ENCODE data around the gene CRX.
"Not testable (repeated sequence)": the region's sequence is repeated elsewhere in the genome, so short reads cannot be mapped to it uniquely, and the experiment has no call there.

The CRX gene

DNA sequence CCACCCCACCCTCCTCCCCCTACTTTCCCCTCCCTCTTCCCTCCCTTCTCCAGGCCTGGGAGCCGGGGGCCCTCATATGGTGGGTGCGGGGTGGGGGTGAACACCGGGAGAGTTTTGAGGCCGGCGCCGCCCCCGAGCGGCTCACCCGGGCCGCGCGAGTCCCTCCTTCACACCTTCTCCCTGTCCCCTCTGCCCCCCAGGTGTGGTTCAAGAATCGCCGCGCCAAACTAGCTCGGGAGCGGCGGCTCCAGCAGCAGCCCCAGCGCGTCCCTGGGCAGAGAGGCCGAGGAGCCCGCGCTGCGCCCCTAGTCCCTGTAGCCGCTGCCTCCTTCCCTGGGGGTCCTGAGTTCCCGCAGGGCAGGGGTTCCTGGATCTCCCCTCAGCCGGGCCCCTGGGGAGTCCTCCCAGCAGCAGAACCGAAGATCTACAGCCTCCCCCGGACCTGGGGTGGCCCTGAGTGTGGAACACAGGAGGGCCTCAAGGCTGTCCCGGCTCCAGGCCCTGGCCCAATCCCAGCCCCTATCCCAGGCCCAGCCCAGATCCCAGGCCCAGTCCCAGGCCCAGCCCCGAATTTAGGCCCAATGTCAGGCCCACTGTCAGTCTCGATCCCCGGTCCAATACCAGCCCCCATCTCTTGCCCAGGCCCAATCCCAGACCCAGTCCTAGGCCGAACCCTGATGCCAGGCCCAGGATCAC, 39.0 kb downstream of the CRX start:
- DNase-seq: no peak

DNA sequence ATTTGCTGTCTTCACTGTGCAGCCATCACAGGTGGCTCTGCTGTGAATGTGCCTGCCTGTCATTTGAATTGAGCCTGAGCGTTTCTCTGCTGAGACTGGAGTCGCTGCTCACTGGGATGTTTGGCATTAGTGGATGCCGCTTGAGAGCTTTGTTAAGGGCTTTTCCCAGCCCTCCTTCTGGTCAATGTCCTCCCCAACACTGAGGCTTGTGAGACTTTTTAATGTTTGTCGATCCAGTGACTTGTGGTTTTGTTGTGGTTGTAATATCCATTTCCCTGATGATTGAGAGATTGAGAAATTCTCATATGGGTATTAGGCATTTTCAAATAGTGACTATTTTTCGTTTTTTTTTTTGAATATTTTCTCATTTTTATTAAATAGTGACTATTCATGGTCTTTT, 39.9 kb downstream of the CRX start:
- no peak for DNase-seq

DNA sequence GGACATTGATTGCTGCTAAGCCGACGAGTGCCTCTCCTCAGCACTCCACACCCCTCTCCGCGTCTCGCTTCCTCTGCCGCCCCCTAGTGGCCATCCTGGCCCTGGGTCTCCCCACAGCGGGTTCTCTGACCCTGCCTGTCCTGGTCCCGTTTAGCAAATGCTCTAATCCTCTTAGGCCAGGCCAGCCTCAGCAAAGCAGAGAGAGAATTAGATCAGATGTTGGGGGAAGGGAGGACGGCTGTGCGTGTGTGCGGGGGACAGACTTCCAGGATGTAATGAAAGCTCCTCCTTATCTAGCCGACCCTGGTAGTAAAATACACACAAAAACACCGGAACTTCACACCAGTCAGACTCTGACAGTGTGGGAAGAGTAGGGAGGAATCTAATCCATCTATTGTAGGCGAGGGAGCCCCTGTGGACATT, 41.8 kb downstream of the CRX start:
- DNase-seq: peak; percentile 94

DNA sequence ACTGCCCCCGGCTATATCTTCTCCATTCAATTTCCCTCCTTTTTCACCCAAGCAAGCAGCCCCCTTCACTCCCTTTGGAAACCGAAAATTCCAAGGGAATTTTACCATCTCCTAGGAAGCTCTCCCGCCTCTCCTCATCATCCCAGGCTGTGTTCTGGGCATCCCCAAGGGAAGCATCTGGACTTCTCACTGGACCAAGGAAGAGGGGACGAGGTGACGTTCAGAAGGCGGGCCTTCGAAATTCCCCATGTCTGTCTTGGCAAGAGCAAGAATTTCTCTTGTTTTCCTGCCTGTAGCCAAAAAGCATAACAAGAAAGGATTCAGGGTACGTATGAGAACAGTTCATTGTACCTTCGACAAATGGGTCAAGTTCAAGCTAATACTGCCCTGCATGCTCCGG, 43.4 kb downstream of the CRX start:
- DNase-seq: no peak

DNA sequence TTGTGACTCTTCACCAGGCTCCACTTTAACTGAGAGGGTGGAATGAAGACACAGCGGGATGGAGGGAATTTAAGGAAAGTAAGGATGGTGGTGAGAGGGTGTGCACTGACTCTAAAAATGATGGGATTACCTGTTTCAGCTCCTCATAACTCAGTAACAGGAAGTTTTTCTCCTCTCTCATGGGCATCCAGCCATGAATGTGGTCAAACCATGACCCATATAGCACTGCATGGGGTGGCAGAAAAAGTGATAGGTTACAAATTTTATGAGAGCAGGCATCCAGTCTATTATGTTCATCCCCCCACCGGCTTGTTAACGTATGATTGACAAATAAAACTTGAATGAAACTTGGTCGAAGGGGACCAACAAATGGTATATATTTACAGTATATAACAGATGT, 57.2 kb downstream of the CRX start:
- no peak for DNase-seq

DNA sequence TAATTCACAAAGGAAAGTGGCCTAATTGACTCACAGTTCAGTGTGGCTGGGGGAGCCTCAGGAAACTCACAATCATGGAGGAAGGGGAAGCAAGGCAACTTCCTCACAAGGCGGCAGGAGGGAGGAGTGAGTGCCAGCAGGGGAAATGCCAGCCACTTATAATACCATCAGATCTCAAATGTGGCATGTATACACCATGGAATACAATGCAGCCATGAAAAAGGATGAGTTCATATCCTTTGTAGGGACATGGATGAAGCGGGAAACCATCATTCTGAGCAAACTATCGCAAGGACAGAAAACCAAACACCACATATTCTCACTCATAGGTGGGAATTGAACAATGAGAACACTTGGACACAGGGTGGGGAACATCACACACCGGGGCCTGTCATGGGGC, 57.6 kb downstream of the CRX start:
- DNase-seq: not testable (repeated sequence)

DNA sequence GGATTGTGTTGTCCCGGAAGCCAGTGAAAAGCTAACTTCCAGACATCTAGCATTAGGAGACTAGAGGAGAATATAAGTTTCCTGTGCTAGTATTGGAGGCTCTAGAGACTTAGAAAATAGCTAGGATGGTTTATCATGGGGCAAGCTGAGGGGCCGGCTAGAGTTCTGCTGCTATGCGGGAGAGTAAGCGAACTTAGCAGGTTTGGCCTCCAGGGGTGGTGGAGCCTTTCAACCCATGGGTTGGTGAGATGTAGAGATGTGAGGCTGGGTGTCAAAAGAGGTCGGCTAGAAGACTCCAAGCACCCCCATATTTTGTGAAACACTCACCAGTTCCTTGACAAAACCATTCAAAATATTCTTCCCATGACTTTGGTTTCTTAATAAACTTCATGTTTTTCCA, 60.0 kb downstream of the CRX start:
- DNase-seq: peak; percentile 4

DNA sequence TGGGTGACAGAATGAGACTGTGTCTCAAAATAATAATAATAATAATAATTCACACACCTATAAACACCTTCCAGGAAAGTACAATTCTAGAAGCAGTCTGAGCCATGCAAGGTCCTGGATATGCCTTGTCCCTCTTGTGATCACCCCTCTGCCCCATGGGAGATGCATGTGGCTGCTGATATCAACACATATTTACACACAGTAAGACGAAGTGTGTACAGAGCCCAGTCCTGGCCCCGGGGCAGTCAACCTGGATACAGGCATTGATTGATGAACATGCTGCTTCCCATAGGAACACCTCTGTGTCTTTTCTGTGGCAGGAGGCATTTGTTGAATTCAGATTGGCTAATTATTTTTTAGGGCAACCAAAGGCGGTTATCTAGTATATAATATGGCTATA, 61.2 kb downstream of the CRX start:
- peak; percentile 31 for DNase-seq

DNA sequence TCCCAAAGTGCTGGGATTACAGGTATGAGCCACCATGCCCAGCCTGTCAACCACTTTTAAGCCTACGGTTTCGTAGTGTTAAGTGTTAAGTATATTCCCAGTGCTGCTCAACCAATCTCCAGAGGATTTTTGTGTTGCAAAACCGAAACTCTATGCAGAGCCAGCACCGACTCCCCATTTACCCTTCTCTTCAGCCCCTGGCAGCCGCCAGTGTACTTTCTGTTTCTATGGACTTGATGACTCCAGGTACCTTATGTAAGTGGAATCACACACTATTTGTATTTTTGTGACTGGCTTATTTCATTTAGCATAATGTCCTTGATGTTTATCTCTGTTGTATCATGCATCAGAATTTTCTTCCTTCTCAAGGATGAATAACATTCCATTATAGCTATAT, 63.3 kb downstream of the CRX start:
- DNase-seq: peak; percentile 3

DNA sequence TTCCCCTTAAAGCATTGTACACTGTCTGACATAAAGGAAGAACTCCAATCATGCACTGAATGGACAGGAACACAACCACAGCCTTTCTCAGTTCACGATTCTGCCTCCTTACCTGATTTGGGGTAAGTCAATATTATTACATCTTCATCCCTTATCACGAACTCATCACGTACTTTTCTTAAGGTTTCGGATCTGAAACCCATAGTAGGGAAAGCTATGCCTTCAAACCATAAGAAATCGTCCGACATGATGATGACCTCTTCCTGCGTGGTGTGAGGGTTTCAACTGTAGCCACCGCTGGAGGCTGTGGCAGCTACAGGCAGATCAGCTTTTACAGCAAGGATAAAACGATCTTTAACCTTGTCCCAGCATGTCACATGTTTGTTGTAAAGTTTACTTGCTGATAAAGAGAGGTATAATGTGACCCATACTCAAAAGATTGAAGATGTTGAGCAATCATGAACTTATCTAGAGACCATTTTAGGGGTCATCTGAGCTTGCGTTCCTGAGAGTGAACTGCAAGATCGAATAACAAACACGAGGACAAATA, 64.3 kb downstream of the CRX start, which contains the start of gene SULT2A1:
Gene SULT2A1 (minus strand): TSS at position 306 of the 550 bp plus-strand sequence. CDS start 58 bp downstream, at position 248.
- DNase-seq: no peak

DNA sequence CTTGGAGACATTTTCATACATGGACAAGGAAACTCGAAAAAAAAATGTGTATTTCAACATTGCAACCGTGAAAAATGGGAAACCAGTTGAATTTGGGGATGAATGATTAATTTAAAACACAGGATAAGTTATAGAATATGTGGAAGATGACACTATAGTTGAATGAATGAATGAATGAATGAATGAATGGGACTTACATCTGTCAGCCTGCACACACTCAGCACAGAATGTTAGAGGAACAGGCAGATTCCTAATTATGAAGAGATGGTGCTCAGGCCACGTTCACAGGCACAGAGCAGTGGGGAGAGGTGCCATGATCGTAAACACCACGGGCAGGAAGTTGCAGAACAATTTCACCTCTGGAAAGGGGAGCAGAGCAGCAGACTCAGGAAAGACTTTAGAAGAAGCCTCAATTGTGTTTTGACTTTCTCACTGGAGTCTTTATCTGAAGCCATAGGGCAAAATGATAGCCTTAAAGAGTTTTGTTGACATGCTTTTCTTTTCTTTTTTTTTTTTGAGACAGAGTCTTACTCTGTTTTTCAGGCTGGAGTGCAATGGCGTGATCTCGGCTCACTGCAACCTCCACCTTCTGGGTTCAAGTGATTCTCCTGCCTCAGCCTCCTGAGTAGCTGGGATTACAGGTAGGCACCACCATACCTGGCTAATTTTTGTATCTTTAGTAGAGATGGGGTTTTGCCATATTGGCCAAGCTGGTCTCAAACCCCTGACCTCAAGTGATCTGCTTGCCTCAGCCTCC, 69.3 kb downstream of the CRX start:
- DNase-seq: peak; percentile 2

DNA sequence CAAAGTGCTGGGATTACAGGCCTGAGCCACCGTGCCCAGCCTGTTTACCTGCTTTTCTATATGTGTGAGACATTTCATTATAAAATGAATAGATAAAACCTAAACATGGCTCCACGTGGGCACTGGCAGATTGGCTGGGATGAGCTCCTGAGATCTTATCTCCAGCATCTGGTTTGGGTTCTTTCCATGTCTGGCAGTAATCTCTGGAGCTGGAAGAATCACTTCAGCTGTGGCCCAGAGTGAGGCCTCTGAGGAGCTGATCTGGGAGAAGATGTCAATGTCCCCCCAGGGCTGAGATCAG, 69.8 kb downstream of the CRX start:
- DNase-seq: peak; percentile 14

DNA sequence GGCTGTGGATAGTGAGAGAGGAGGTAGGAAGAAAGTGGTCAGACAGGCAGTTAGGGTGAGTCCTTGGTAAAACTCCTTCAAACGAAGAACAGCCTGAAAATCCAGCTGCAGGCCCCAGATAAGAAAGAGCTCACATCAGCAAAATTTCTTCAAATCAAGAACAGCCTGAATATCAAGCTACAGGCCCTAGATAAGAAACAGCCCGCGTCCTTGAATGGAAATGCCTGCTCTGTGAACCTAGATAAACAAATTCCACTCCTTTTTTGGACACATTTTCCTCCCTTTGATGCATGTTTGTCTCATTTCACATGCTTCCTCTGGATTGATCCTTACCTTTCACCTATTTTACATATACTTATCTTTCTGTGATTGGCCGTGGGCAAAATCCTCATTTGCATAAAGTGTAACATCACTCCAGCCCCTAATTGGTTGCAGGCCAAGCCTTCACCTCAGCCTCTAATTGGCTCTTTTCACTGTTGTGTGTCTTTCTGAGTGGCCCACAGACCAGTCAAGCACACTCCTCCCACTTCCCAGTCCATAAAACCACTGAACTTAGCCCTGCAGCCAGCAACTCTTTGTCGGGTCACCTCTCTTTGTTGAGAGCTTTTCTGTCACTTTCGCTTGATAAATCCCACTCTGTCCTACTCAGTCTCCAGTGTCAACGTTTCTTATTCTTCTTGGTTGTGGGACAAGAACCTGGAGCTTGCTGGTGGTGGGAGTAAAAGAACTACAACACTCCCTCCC, 70.4 kb downstream of the CRX start:
- DNase-seq: peak; percentile 14
